Gastroesophageal sphincter (tissue), 4 donors: ENCODE results near the gene NUP205. TPM values are rescaled to one million over a fixed set of nuclear protein-coding genes. Genes with fewer than 3 reads are reported as not detected.
A peak's percentile ranks its signal among the peaks of the same experiment; 100 is the strongest.

Experiments
- ATAC-seq: fragments of 150-250 bp; one replicate; pipeline ENCODE4 v1.9.1; 2016; ENCODE audit warnings: mild to moderate bottlenecking, moderate library complexity
- H3K27ac ChIP-seq, 4 donors: fragments of 200-600 bp; sonication (generic) in 3 of 4; 1 replicate in 3 of 4; 2 replicates in 1 of 4; pipeline ENCODE4 v1.5.1; 2016 to 2019
- H3K27me3 ChIP-seq: fragments of 200-600 bp; sonication (generic); one replicate; pipeline ENCODE4 v1.5.1; 2019
- H3K36me3 ChIP-seq, 2 donors: fragments of 200-600 bp; sonication (generic); one replicate each; pipeline ENCODE4 v1.5.1; 2019; ENCODE audit warnings: control low read depth in 1 of 2
- H3K4me1 ChIP-seq, 3 donors: fragments of 200-600 bp; sonication (generic); 1 replicate in 2 of 3; 2 replicates in 1 of 3; pipeline ENCODE4 v1.5.1; 2016 to 2019; ENCODE audit warnings: control low read depth in 2 of 3
- H3K4me3 ChIP-seq, 2 donors: fragments of 200-600 bp; sonication (generic); one replicate each; pipeline ENCODE4 v1.5.1; 2019; ENCODE audit warnings: mild to moderate bottlenecking in 1 of 2, moderate library complexity in 1 of 2
- H3K9me3 ChIP-seq, 3 donors: fragments of 200-600 bp; sonication (generic); one replicate each; pipeline ENCODE4 v1.5.1; 2017 to 2019; ENCODE audit warnings: control low read depth in 2 of 3
- EP300 ChIP-seq: sonication (generic); formaldehyde crosslinking; IDR thresholded peaks from one replicate; pipeline ENCODE4 v1.6.1; 2017; ENCODE audit warnings: antibody characterized with exemption, mild to moderate bottlenecking
- POLR2A ChIP-seq, 2 donors: fragments of 450-650 bp; IDR thresholded peaks; one replicate each; pipeline ENCODE4 v1.6.1; 2017; ENCODE audit warnings: antibody characterized with exemption in 2 of 2, mild to moderate bottlenecking in 2 of 2, moderate library complexity in 1 of 2
- POLR2AphosphoS5 ChIP-seq: sonication (generic); formaldehyde crosslinking; IDR thresholded peaks from one replicate; pipeline ENCODE4 v1.6.1; 2017; ENCODE audit warnings: antibody characterized with exemption
- WGBS, 2 donors: methylation state at CpG; one replicate each; pipeline ENCODE4 v1.1.5; 2018; ENCODE audit warnings: low coverage in 1 of 2; 5-methylcytosine and 5-hydroxymethylcytosine counted together
- total RNA-seq, 4 donors: library from RNA; depleted of rRNA; stranded (reverse); fragments of >200 nt; gene quantifications; one replicate each; pipeline ENCODE4 v1.1.0, GENCODE V29; 2016
- TF ChIP-seq, protein P1 (sequence below), 4 experiments: fragments of 200-600 bp in 2 of 4; fragments of 450-650 bp in 2 of 4; sonication (generic) in 1 of 4; IDR thresholded peaks; one replicate each; pipeline ENCODE4 v1.5.1; 2017 to 2019; ENCODE audit warnings: antibody characterized with exemption in 4 of 4, mild to moderate bottlenecking in 2 of 4, moderate library complexity in 2 of 4

Gene NUP205
- total RNA-seq, 4 donors from 2014 or later = 28.4 to 38.8 (median 32.4) TPM

DNA sequence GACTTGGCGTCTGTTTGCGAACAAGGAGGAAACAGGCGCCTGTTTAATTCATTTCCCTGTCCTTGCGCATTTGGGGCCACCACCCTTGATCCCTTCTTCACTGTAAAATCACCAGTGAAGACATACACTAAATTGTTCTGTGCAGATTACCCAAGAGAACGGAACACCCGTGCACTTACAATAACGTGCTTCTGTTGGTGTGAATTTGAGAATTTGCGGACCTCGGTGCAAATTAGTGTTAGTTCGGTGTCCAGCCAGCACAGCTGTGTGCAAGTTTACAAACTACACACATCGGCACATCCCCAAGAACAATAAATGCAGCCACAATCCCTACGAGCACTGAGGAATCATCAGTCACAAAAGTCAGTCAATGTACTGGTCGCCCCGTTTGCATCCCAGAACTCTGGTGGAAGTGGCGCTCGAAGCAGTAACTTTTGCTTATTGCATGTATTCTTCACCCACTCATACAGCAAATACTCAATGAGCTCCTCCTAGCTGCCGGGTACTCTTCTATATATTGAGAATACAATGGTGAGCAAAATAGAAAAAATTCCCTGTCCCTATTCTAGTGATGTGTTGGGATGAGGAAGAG, 47.0 kb upstream of the NUP205 start:
- TF ChIP-seq POLR2AphosphoS5 (no peak), EP300 (no peak), POLR2A (IDR thresholded peaks at IDR 0.05) (no peak)
- TF ChIP-seq, protein P1, sequence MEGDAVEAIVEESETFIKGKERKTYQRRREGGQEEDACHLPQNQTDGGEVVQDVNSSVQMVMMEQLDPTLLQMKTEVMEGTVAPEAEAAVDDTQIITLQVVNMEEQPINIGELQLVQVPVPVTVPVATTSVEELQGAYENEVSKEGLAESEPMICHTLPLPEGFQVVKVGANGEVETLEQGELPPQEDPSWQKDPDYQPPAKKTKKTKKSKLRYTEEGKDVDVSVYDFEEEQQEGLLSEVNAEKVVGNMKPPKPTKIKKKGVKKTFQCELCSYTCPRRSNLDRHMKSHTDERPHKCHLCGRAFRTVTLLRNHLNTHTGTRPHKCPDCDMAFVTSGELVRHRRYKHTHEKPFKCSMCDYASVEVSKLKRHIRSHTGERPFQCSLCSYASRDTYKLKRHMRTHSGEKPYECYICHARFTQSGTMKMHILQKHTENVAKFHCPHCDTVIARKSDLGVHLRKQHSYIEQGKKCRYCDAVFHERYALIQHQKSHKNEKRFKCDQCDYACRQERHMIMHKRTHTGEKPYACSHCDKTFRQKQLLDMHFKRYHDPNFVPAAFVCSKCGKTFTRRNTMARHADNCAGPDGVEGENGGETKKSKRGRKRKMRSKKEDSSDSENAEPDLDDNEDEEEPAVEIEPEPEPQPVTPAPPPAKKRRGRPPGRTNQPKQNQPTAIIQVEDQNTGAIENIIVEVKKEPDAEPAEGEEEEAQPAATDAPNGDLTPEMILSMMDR (IDR thresholded peaks at IDR 0.05) = no peak
- H3K9me3 ChIP-seq = no peaks in the 10 kb centered on the region
- no peaks in the 10 kb centered on the region for H3K27me3 ChIP-seq
- WGBS, 2 donors = 0% methylated on average over 13 to 14 of the region's 17 CpGs
- no peak for ATAC-seq
- H3K4me1 ChIP-seq = peaks cover 2 to 38% (median 27%) of the 10 kb centered on the region in 3 donors
- H3K4me3 ChIP-seq = peak overlapping the region; percentile 65 to 78
- no peaks in the 10 kb centered on the region for H3K36me3 ChIP-seq
- H3K27ac ChIP-seq = peak overlapping the region in 3 of 4 donors; percentile 88 to 93 (median 91)

DNA sequence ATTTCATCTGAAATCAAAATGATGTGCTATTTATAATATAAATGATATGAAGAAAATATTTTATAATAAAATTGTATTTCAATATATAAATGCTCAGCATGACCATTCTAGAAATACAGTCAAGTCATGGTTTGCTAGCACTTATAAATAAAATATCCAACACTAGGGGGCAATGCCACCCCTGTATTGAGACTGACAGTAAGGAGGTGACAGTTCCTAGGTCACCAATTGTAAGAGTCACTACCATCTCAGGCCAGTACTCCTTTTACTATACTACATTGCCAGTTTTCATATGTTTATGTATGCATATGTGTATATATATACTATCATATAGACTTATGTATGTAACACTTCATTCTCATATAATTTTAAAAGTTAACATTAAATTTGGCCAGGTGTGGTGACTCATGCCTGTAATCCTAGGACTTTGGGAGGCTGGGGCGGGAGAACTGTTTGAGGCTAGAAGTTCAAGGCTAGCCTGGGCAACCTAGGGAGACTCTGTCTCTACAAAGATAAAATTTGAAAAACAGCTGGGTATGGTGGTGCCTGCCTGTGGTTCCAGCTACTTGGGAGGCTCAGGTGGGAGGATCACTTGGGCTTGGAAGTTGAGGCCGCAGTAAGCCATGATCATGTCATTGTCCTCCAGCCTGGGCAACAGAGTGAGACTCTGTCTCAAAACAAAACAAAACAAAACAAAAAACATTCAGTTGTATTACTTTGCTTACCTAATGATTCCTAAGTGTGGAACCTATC, 45.4 kb upstream of the NUP205 start:
- 83 to 100% methylated on average over 2 of the region's 2 CpGs for WGBS, 2 donors

DNA sequence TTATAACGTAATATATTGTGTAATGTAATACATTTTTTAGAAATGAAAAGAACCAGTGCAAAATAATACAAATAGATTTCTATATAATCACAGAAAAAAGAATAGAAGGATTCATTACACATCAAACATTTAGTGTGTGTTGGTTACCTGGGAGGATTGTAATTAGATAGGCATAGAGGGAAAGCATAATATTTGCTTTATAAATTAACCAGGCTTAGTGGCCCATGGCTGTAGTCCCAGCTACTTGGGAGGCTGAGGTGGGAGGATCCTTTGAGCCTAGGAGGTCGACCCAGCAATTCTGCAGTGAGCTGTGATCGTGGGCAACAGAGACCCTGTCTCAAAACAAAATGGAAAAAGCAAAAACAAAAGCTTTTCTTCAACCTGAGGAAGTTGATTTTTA, 42.9 kb upstream of the NUP205 start:
- Histone ChIP-seq H3K27me3 (no peaks in the 10 kb centered on the region), H3K4me1 (peaks cover 0 to 6% (median 5%) of the 10 kb centered on the region in 3 donors), H3K9me3 (no peaks in the 10 kb centered on the region), H3K27ac (no peak overlapping the region), H3K36me3 (no peaks in the 10 kb centered on the region), H3K4me3 (no peak overlapping the region)
- no peak for ATAC-seq
- 77 to 83% methylated on average over 2 to 3 of the region's 3 CpGs for WGBS, 2 donors
- TF ChIP-seq POLR2A (IDR thresholded peaks at IDR 0.05) (no peak), EP300 (no peak), POLR2AphosphoS5 (no peak)
- TF ChIP-seq, protein P1 (IDR thresholded peaks at IDR 0.05) = no peak

More for the DNA sequence above, 45.4 kb upstream of the NUP205 start:
- no peak overlapping the region for H3K4me3 ChIP-seq
- H3K27me3 ChIP-seq = no peaks in the 10 kb centered on the region
- ATAC-seq = no peak
- TF ChIP-seq, protein P1 (IDR thresholded peaks at IDR 0.05) = peak in 3 of 4 experiments; percentile 43 to 48 (median 45)
- TF ChIP-seq POLR2AphosphoS5 = no peak
- no peak for TF ChIP-seq EP300
- peaks cover 2 to 21% (median 18%) of the 10 kb centered on the region in 3 donors for H3K4me1 ChIP-seq
- no peak overlapping the region for H3K27ac ChIP-seq
- no peaks in the 10 kb centered on the region for H3K9me3 ChIP-seq
- H3K36me3 ChIP-seq = no peaks in the 10 kb centered on the region

DNA sequence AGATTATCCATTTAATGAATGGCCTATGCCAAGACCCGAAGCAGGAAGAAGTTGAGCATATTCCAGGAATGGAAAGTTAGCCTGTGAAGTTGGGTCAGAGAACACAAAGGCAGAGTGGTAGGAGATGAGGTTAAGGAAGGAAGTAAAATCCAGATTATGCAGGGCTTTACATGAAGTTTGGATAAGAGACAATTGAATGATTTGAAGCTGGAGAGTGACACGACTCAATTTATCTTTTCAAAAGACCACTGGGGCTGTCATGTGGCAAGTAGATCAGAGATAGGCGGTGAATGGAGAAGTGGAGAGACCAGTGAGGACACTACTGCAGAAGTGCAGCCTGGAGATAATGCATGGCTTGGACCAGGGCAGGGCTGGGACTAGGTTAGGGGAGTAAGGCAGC, 40.7 kb upstream of the NUP205 start:
- H3K9me3 ChIP-seq = no peaks in the 10 kb centered on the region
- H3K36me3 ChIP-seq = no peaks in the 10 kb centered on the region
- H3K4me1 ChIP-seq = no peaks in the 10 kb centered on the region
- TF ChIP-seq, protein P1 (IDR thresholded peaks at IDR 0.05) = no peak
- TF ChIP-seq POLR2A (IDR thresholded peaks at IDR 0.05) (no peak), POLR2AphosphoS5 (no peak), EP300 (no peak)
- no peak overlapping the region for H3K27ac ChIP-seq
- ATAC-seq = no peak
- H3K4me3 ChIP-seq = no peak overlapping the region
- 79 to 95% methylated on average over 3 of the region's 3 CpGs for WGBS, 2 donors
- H3K27me3 ChIP-seq = no peaks in the 10 kb centered on the region

DNA sequence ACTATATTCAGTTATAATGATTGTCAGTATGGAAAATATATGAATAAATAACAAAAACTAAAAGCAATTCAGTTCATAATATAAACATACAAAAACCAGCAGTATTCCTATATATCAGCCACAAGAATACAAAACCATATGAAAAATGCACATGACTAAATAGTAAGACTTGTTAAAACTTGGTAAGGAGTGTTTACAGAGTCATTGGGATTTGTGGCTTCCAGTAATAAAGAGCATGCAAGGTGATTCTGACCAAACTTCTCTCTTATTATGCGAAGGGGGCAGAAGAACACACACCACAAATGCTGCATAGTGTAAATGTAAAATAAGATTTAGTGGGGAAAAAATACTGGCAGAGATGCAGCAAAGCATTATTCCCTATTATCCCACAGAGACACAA, 39.0 kb upstream of the NUP205 start:
- ATAC-seq = no peak
- Histone ChIP-seq H3K36me3 (no peaks in the 10 kb centered on the region), H3K27me3 (no peaks in the 10 kb centered on the region), H3K27ac (no peak overlapping the region), H3K9me3 (peaks cover 0 to 11% (median 0%) of the 10 kb centered on the region in 3 donors), H3K4me1 (no peaks in the 10 kb centered on the region), H3K4me3 (no peak overlapping the region)
- TF ChIP-seq, protein P1 (IDR thresholded peaks at IDR 0.05) = no peak
- 91% methylated on average over 1 of the region's 1 CpG for WGBS, 2 donors
